DND-41 (cell line): ENCODE measurements around the gene NOPCHAP1.

Source experiments
- ATAC-seq: fragments of 200-7000 bp; cut with Tn5 transposase; 3 replicates; pipeline ENCODE4 v1.9.1; 2021; ENCODE audit warnings: low read depth; ENCODE audit not compliant: insufficient read depth
- DNase-seq: peaks from one replicate; pipeline ENCODE4 v3.0.0-alpha.2; 2020
- H2AFZ ChIP-seq: 2 replicates; pipeline ENCODE4 v1.6.0; 2012; ENCODE audit warnings: low read depth, low read length
- H3K27ac ChIP-seq: 2 replicates; pipeline ENCODE4 v1.5.1; 2012; ENCODE audit warnings: low read length, inconsistent platforms
- H3K27me3 ChIP-seq: fragments of 200-600 bp; sonication (generic); 2 replicates; pipeline ENCODE4 v1.6.0; 2012; ENCODE audit warnings: low read length, mild to moderate bottlenecking, inconsistent platforms; ENCODE audit not compliant: insufficient read depth, poor library complexity
- H3K36me3 ChIP-seq: 2 replicates; pipeline ENCODE4 v1.5.1; 2012; ENCODE audit warnings: low read length, inconsistent platforms; ENCODE audit not compliant: insufficient read depth
- H3K4me1 ChIP-seq: 2 replicates; pipeline ENCODE4 v1.5.1; 2012; ENCODE audit warnings: mild to moderate bottlenecking, low read length; ENCODE audit not compliant: insufficient read depth
- H3K4me2 ChIP-seq: 2 replicates; pipeline ENCODE4 v1.6.0; 2012; ENCODE audit warnings: mild to moderate bottlenecking, moderate library complexity, low read length, inconsistent platforms; ENCODE audit not compliant: insufficient read depth
- H3K4me3 ChIP-seq, 2 experiments: fragments of 200-600 bp in 1 of 2; shearing (Covaris generic) in 1 of 2; 2 replicates each; pipeline ENCODE4 v1.5.1; 2012 to 2016; ENCODE audit warnings: inconsistent platforms in 2 of 2, low read length in 2 of 2, mild to moderate bottlenecking in 2 of 2, low read depth in 1 of 2, moderate library complexity in 1 of 2
- H3K79me2 ChIP-seq: 2 replicates; pipeline ENCODE4 v1.6.0; 2012; ENCODE audit warnings: low read length, inconsistent platforms; ENCODE audit not compliant: insufficient read depth
- H3K9ac ChIP-seq: 2 replicates; pipeline ENCODE4 v1.6.0; 2012; ENCODE audit warnings: low read depth, mild to moderate bottlenecking, inconsistent platforms, low read length, moderate library complexity
- H3K9me3 ChIP-seq: 2 replicates; pipeline ENCODE4 v1.5.1; 2012; ENCODE audit warnings: low read length, moderate library complexity, mild to moderate bottlenecking, inconsistent platforms; ENCODE audit not compliant: insufficient read depth, severe bottlenecking
- H4K20me1 ChIP-seq: 2 replicates; pipeline ENCODE4 v1.6.0; 2012; ENCODE audit warnings: low read length; ENCODE audit not compliant: insufficient read depth
- CTCF ChIP-seq: IDR thresholded peaks from 2 replicates; pipeline ENCODE4 v1.5.1; 2012; ENCODE audit warnings: borderline replicate concordance, low read length, moderate library complexity, mild to moderate bottlenecking; ENCODE audit not compliant: poor library complexity, severe bottlenecking; ENCODE audit errors: extremely low read depth
- EZH2 ChIP-seq: IDR thresholded peaks from 3 replicates; pipeline ENCODE4 v1.6.1; 2012; ENCODE audit warnings: borderline replicate concordance, low read depth, mild to moderate bottlenecking, moderate library complexity, low read length, inconsistent platforms; ENCODE audit not compliant: severe bottlenecking

The NOPCHAP1 gene

GRCh38 chr12:104997541-104997940 is 11.4 kb downstream of the NOPCHAP1 start:
- no peak overlapping the region for H3K27ac ChIP-seq
- no peak for ATAC-seq
- peaks cover 85% of the 10 kb centered on the region for H3K36me3 ChIP-seq
- H4K20me1 ChIP-seq: no peaks in the 10 kb centered on the region
- TF ChIP-seq CTCF (no peak), EZH2 (no peak)
- H3K9me3 ChIP-seq: peaks cover 18% of the 10 kb centered on the region
- no peaks in the 10 kb centered on the region for H3K27me3 ChIP-seq
- no peak for DNase-seq
- no peaks in the 10 kb centered on the region for H3K79me2 ChIP-seq
- H3K4me2 ChIP-seq: no peak overlapping the region
- H2AFZ ChIP-seq: no peak overlapping the region
- H3K4me3 ChIP-seq: no peak overlapping the region
- H3K4me1 ChIP-seq: no peaks in the 10 kb centered on the region
- no peak overlapping the region for H3K9ac ChIP-seq

- no peaks in the 10 kb centered on the region for H3K4me1 ChIP-seq
- DNase-seq: peak; percentile 31
- H3K9ac ChIP-seq: no peak overlapping the region
- H3K9me3 ChIP-seq: peaks cover 18% of the 10 kb centered on the region
- 0 out of 3 replicates have a peak, but pooled peaks have one; percentile 19 for ATAC-seq
- no peak overlapping the region for H2AFZ ChIP-seq
- TF ChIP-seq CTCF: no peak
- TF ChIP-seq EZH2: no peak
- peaks cover 87% of the 10 kb centered on the region for H3K36me3 ChIP-seq
- H4K20me1 ChIP-seq: no peaks in the 10 kb centered on the region
- H3K4me2 ChIP-seq: no peak overlapping the region
- H3K4me3 ChIP-seq: no peak overlapping the region
- no peak overlapping the region for H3K27ac ChIP-seq
- H3K79me2 ChIP-seq: no peaks in the 10 kb centered on the region
- H3K27me3 ChIP-seq: no peaks in the 10 kb centered on the region
Observed at GRCh38 chr12:104998423-104999346, 12.6 kb downstream of the NOPCHAP1 start.

- no peak for DNase-seq
- ATAC-seq: no peak
- Histone ChIP-seq H3K4me3 (no peak overlapping the region), H3K36me3 (peaks cover 91% of the 10 kb centered on the region), H3K4me2 (no peak overlapping the region), H3K27me3 (no peaks in the 10 kb centered on the region), H3K9ac (no peak overlapping the region), H2AFZ (no peak overlapping the region), H3K27ac (no peak overlapping the region), H3K79me2 (no peaks in the 10 kb centered on the region), H4K20me1 (no peaks in the 10 kb centered on the region), H3K4me1 (no peaks in the 10 kb centered on the region), H3K9me3 (peaks cover 18% of the 10 kb centered on the region)
- no peak for TF ChIP-seq EZH2
- no peak for TF ChIP-seq CTCF
Observed at GRCh38 chr12:104999347-104999685, 13.2 kb downstream of the NOPCHAP1 start.

- H3K36me3 ChIP-seq: peaks cover 82% of the 10 kb centered on the region
- H2AFZ ChIP-seq: no peak overlapping the region
- H3K27me3 ChIP-seq: no peaks in the 10 kb centered on the region
- peaks cover 18% of the 10 kb centered on the region for H3K9me3 ChIP-seq
- no peak overlapping the region for H3K4me2 ChIP-seq
- no peak overlapping the region for H3K27ac ChIP-seq
- H3K4me1 ChIP-seq: no peaks in the 10 kb centered on the region
- no peak overlapping the region for H3K9ac ChIP-seq
- DNase-seq: no peak
- no peaks in the 10 kb centered on the region for H4K20me1 ChIP-seq
- no peak overlapping the region for H3K4me3 ChIP-seq
- TF ChIP-seq EZH2 (no peak), CTCF (no peak)
- ATAC-seq: no peak
- H3K79me2 ChIP-seq: no peaks in the 10 kb centered on the region
Observed at GRCh38 chr12:105001476-105001875, 15.4 kb downstream of the NOPCHAP1 start.
